DMS153 treated with DMSO at 0.1 percent for 48 hours (cell line): Measurements from ENCODE around the gene LTBR.
"Not testable (repeated sequence)": the region's sequence is repeated elsewhere in the genome, so short reads cannot be mapped to it uniquely, and the experiment has no call there.

Source experiments
- DNase-seq: peaks from one replicate; lab custom pipeline; 2025; ENCODE audit not compliant: unreplicated experiment; lab: John Stamatoyannopoulos, UW

LTBR gene

GRCh38 chr12:6424866-6425265, 40.9 kb downstream of the LTBR start:
- no peak for DNase-seq

DNA sequence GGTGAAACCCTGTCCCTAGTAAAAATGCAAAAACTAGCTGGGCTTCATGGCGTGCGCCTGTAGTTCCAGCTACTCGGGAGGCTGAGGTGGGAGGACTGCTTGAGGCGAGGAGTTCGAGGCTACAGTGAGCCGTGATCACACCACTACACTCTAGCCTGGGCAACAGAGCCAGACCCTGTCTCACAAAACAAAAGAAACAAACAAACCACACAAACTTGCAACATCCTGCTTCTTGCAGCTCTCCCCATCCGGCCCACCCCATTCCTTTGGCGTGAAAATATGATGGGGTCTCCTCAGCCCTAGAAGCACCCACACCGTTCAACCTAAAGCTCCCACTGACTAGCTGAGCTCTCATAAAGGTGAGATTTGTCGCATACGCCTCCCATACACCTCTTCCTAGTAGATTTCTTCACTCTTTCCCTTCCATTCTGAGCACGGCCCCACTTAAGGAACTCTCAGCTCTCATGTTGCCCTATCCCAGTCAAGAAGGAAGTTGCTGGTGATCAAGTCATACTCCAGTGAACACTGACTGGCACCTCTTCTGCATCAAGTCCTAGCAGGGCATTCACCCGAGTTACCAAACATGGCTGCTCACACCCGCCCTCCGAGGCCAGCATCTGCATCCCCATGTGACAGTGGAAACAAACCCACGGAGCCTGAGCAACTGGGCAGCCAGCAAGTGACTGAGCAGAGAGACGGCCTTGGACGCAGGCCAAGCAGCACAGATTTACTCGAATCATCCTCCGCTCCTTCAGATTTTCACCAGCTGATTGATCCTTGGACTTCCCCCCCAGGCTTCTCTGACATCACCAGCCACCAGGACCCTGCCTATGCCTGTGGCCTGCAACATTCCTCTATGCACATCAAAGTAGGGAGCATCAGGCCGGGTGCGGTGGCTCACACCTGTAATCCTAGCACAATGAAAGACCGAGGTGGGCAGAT, 41.9 kb downstream of the LTBR start:
- no peak for DNase-seq

- no peak for DNase-seq
These were observed 43.1 kb downstream of the LTBR start for GRCh38 chr12:6426882-6427671.

- not testable (repeated sequence) for DNase-seq
These were observed 43.8 kb downstream of the LTBR start for GRCh38 chr12:6427796-6428195.

GRCh38 chr12:6428326-6428725, 44.4 kb downstream of the LTBR start:
- no peak for DNase-seq

GRCh38 chr12:6430124-6430989, 46.4 kb downstream of the LTBR start:
- peak; percentile 32 for DNase-seq

GRCh38 chr12:6432991-6433390, 49.0 kb downstream of the LTBR start:
- no peak for DNase-seq

DNA sequence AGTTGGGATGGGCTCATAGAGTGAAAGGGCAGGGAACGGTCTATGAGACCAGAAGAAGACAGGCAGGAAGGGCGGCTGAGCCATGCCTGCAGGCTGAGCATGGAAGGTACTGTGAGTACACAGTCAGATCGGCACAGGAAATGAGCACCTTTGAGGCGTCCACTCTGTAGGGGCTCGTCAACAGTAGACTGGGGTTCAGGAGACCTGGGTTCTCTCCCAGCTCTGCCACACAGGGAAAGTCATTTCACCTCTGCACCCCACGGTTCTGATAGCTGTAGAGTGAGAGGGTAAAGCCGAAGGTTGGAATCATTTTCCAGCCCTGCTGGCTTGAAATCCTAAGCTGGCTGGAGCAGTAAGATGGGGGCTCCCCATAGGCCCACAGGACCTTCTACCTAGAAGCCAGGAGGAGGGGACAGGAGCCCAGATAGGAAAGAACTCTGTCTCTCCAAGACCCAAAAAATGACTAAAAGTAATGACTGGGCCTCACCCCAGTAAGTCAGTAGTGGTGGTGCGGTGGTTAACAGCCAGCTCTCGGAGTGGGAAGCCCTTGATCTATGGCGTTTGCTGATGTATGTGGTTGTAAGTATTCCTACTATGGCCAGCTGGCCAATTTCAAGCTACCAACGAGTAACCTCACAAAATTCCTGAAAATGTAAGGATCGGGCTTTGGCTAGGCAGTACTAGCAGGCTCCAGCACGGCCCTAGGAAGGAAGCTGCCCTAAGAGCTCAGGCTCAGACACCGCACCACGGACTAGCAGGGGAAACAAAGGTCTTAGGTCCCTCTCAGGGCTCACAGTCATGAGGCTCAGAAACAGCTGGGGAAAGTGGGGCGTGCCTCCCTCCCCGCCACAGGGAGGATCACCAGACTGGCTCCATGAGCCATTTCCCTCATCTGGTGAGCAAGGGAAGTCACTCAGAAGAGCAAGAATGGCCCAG, 50.5 kb downstream of the LTBR start:
- DNase-seq, result no peak

DNA sequence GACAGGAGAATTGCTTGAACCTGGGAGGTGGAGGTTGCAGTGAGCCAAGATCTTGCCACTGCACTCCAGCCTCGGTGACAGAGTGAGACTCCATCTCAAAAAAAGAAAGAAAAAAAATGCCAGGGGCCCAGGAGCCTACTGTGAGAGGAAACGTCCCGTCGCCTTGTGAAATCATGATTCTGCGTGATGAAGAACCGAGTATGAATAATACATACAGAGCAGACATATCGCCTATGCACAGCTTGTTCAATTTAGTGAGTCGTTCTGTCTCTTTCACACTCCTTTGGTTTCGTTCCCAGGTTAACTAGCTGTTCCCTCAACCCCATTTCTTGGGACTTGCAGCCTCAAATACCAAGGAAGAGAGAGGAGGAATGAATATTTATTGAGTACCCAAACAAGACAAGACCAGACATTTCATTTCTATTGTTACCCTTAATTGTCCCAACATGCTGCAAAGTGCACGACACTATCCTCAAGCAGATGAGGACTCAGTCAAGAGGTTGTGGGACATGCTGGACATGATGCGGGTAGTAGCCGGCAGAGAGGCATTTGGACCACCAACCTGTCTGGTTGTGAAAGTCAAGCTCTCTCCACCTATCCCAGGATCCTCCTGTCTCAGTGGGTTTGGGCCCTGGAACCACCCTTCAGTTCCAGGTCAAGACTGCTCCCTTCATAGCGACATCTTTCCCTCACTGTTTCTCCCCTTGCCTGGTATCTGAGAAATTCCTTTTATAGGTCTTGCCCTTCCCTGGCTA, 52.2 kb downstream of the LTBR start:
- no peak for DNase-seq

DNA sequence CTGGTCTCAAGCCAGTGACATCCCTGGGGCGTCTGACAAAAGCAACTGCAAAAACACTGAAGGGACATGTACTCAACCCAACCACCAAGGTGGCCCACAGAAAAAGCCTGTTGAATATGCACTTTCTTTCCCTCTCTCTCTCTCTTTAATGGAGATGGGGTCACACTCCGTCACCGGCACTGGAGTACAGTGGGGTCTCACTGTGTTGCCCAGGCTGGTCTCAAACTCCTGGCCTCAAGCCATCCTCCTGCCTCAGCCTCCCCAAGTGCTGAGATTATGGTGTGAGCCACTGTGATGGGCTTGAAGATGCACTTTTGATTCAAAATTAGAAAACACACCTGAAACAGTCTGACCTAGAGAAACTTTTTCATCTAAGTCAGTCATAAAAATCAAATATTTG, 53.6 kb downstream of the LTBR start:
- DNase-seq, result no peak

DNA sequence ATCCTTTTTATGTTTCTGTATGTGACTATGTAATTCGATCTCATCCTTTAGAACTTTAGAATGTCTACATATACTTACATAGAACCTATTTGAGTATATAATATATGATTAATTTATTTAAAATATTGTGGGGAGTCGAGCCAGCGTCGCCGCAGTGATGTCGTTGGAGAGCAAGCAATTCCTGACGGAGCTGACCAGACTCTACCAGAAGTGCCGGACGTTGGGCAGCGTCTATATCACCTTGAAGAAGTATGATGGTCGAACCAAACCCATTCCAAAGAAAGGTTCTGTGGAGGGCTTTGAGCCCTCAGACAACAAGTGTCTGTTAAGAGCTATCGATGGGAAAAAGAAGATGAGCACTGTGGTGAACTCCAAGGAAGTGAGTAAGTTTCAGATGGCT, 54.4 kb downstream of the LTBR start:
- DNase-seq, result no peak

GRCh38 chr12:6440391-6440790, 56.4 kb downstream of the LTBR start:
- no peak for DNase-seq
